Immature natural killer cell (primary cell): Measurements from ENCODE around the gene WFDC6. TPM values are rescaled to one million over a fixed set of nuclear protein-coding genes. Genes with fewer than 3 reads are reported as not detected.

ENCODE experiments used
- DNase-seq, 3 donors: peaks; one replicate each; pipeline ENCODE4 v3.0.0; 2022; ENCODE audit warnings: mixed read lengths in 1 of 3
- H3K27ac Mint-ChIP-seq, 6 donors: one replicate each; pipeline ENCODE4 v1.8.0; 2020; ENCODE audit warnings: mixed read lengths in 6 of 6, mild to moderate bottlenecking in 5 of 6, inconsistent platforms in 4 of 6, moderate library complexity in 3 of 6
- H3K27me3 Mint-ChIP-seq, 3 donors: one replicate each; pipeline ENCODE4 v1.8.0; 2020 to 2021; ENCODE audit warnings: low read depth in 3 of 3, mild to moderate bottlenecking in 3 of 3, mixed read lengths in 3 of 3, moderate library complexity in 3 of 3, inconsistent platforms in 1 of 3
- H3K36me3 Mint-ChIP-seq, 3 donors: one replicate each; pipeline ENCODE4 v1.8.0; 2020; ENCODE audit warnings: mixed read lengths in 3 of 3, inconsistent platforms in 2 of 3, mild to moderate bottlenecking in 2 of 3
- H3K4me1 Mint-ChIP-seq, 2 donors: one replicate each; pipeline ENCODE4 v1.8.0; 2020; ENCODE audit warnings: inconsistent platforms in 2 of 2, mild to moderate bottlenecking in 2 of 2, mixed read lengths in 2 of 2, moderate library complexity in 1 of 2
- H3K4me3 Mint-ChIP-seq, 5 donors: one replicate each; pipeline ENCODE4 v1.8.0; 2020; ENCODE audit warnings: mild to moderate bottlenecking in 5 of 5, mixed read lengths in 5 of 5, inconsistent platforms in 3 of 5, moderate library complexity in 3 of 5
- H3K9me3 Mint-ChIP-seq, 6 donors: one replicate each; pipeline ENCODE4 v1.8.0; 2020; ENCODE audit warnings: mild to moderate bottlenecking in 6 of 6, mixed read lengths in 6 of 6, inconsistent platforms in 4 of 6, moderate library complexity in 3 of 6
- polyA plus RNA-seq, 3 donors: library from polyadenylated mRNA; unstranded; fragments of 300-500 nt; fragmentation: Illumina TruSeq; gene quantifications; one replicate each; pipeline ENCODE4 v1.2.3, GENCODE V29; 2021

Gene WFDC6
- polyA plus RNA-seq, 3 donors from 2014 or later, result not detected

DNA sequence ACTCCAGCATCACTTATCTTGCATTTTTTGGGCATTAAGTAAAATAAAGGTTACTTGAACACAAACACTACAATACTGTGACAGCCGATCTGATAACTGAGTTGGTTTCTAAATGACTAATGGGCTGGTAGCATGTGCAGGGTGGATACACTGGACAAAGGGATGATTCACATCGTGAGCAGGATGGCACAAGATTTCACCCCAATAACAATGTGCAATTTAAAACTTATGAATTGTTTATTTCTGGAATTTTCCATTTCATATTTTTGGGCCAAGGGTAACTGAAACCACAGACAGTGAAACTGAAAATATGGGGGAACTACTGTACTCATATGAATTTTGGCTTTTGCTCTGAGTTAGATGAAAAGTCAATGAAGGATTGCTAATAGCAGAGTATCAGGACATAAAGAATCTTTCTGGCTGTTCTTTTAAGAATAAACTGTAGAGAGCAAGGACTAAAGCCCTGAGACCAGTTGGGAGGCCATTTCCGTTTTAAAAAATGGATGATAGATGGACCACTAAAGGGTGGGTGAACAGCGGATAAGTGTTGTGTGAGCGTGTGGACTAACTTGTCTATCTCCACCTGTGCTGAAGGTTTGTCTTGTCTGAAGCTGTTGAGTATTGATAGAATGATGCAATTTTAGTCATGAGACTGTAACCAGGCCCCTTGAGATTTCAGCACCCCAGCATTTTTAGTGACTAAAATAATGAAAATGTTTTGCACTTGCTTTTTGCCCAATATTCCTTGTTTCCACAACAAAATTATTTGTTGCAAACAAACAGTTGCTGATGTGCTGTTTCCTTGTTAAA, 32.1 kb downstream of the WFDC6 start:
- no peaks in the 10 kb centered on the region for H3K4me1 Mint-ChIP-seq

DNA sequence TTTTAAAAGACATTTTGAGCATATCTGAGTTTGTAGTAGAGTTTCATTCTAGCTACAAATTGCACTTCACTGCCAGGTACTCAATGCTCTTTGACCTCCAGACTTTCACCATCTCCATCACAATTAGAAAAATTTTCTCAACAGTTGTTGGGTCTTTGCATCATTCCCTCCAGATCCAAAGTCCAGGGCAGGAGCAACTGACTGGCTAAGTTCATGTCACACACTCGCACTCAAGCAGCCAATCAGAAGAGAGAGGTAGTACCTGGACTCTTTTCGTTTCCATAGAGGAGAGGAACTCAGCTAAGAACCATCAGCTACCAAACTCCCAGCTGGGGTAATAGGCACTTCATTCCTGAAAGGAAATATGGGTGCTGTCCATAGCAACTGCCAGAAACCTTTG, 32.9 kb downstream of the WFDC6 start:
- H3K4me1 Mint-ChIP-seq, result no peaks in the 10 kb centered on the region
- H3K36me3 Mint-ChIP-seq, result no peaks in the 10 kb centered on the region
- peaks cover 4 to 11% (median 6%) of the 10 kb centered on the region in 3 donors for H3K27me3 Mint-ChIP-seq
- no peak overlapping the region for H3K4me3 Mint-ChIP-seq
- H3K27ac Mint-ChIP-seq, result no peak overlapping the region
- H3K9me3 Mint-ChIP-seq, result no peaks in the 10 kb centered on the region
- no peak for DNase-seq

More for the DNA sequence above, 32.1 kb downstream of the WFDC6 start:
- Mint-ChIP-seq H3K27me3 (peaks cover 4 to 11% (median 6%) of the 10 kb centered on the region in 3 donors), H3K36me3 (no peaks in the 10 kb centered on the region), H3K27ac (no peak overlapping the region), H3K4me3 (no peak overlapping the region), H3K9me3 (no peaks in the 10 kb centered on the region)
- no peak for DNase-seq

DNA sequence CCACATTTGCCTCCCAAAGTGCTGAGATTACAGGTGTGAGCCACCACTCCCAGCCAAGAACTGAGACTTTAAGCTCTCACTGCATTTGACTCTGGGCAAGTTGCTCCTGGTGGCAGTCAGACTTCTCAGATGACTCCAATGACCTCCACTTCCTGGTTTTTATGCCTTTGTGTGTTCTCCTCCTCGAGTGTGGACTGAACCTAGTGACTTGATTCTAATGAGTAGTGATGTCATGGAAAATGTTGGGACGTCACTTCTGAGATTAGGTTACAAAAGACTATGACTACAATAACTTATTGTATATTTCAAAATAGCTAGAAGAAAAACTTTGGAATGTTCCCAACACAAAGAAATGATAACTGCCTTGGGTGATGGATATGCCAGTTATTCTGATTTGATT, 35.9 kb downstream of the WFDC6 start:
- H3K4me3 Mint-ChIP-seq, result no peak overlapping the region
- H3K36me3 Mint-ChIP-seq, result no peaks in the 10 kb centered on the region
- H3K27me3 Mint-ChIP-seq, result peaks cover 3 to 13% (median 4%) of the 10 kb centered on the region in 3 donors
- H3K4me1 Mint-ChIP-seq, result no peaks in the 10 kb centered on the region
- H3K9me3 Mint-ChIP-seq, result no peaks in the 10 kb centered on the region
- no peak overlapping the region for H3K27ac Mint-ChIP-seq
- DNase-seq, result no peak

DNA sequence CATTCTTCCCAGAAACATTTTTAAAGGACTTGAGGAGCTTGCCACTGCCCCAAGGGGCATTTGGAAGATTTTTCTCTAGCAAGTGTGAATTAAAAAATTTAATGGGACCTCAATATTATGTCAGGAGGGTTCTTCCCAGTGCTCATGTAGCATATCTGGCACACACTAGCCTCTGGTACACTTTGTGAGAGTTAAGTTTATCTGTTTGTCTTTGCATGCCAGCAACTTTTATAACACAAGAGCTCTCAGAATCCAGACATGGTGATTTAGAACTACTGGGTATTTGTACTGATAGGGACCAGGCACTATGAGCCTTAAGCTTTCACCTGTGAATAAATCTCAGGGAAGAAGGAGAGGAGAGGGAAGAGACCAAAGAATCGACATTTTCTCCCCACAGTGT, 36.7 kb downstream of the WFDC6 start:
- H3K27ac Mint-ChIP-seq, result no peak overlapping the region
- H3K27me3 Mint-ChIP-seq, result peaks cover 3 to 8% (median 4%) of the 10 kb centered on the region in 3 donors
- H3K9me3 Mint-ChIP-seq, result no peaks in the 10 kb centered on the region
- no peak overlapping the region for H3K4me3 Mint-ChIP-seq
- no peak for DNase-seq
- no peaks in the 10 kb centered on the region for H3K36me3 Mint-ChIP-seq
- H3K4me1 Mint-ChIP-seq, result no peaks in the 10 kb centered on the region

DNA sequence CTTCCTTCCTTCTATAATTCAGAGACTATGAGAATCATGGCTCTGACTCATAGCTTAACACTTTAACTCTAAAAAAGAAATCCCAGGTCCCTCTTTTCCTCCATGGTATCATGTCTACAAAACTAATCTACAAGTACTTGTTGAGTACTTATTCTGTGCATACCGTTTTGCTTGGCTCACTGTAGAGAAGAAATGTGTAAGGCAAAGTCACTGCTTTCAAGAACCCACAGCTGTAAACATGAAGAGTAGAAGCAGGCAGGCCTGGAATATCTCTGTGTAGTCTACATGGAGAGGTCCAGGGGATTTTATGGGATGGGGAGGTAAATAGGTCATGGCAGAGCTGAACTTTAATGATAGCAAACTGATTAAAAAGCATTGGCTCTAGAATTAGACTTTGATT, 37.7 kb downstream of the WFDC6 start:
- no peak for DNase-seq
- H3K9me3 Mint-ChIP-seq, result no peaks in the 10 kb centered on the region
- no peaks in the 10 kb centered on the region for H3K4me1 Mint-ChIP-seq
- peaks cover 3 to 9% (median 5%) of the 10 kb centered on the region in 3 donors for H3K27me3 Mint-ChIP-seq
- H3K36me3 Mint-ChIP-seq, result no peaks in the 10 kb centered on the region
- H3K4me3 Mint-ChIP-seq, result no peak overlapping the region
- no peak overlapping the region for H3K27ac Mint-ChIP-seq

DNA sequence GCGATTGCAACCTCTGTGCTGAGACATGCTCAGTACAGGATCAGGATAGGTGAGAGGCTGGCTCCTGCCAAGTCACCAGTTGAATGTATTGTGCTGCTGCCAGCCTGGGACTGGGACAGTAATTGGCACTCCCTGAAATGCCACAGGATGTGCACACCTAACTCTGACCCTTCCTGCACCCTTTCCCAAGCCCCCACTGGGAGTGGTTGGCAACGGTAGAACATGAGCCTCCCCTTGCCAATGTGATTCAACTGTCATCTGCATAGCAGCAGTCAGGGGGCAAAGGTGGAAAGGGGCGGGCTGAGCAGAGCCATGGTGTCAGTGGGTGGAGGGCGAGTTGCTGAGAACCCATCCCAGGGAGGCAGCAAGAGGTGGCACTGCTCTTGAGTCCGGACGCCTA, 39.3 kb downstream of the WFDC6 start:
- no peak for DNase-seq
- no peaks in the 10 kb centered on the region for H3K36me3 Mint-ChIP-seq
- no peak overlapping the region for H3K4me3 Mint-ChIP-seq
- H3K27ac Mint-ChIP-seq, result no peak overlapping the region
- H3K4me1 Mint-ChIP-seq, result no peaks in the 10 kb centered on the region
- H3K27me3 Mint-ChIP-seq, result peaks cover 3 to 9% (median 4%) of the 10 kb centered on the region in 3 donors
- H3K9me3 Mint-ChIP-seq, result no peaks in the 10 kb centered on the region

DNA sequence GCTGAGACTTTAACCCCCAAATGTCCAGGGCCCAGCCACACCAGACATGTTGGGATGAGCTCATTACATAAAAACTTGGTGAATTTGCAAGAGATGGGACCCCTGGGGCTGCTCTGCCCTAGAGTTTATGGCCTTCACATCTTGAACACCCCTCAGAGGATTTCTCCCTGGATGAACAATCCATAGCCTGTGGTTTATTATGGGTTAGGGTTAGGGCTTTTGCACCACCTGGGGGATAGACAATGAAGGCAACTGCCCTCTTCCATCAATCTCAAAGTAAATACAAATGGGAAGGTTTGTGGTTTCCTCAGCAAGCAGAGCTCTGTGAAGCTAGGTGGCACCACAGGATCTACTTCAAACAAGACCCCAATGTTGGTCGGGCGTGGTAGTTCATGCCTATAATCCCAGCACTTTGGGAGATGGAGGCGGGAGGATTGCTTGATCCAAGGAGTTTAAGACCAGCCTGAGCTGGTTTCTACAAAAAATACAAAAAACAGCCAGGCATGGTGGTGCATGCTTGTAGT, 41.2 kb downstream of the WFDC6 start:
- H3K36me3 Mint-ChIP-seq, result no peaks in the 10 kb centered on the region

DNA sequence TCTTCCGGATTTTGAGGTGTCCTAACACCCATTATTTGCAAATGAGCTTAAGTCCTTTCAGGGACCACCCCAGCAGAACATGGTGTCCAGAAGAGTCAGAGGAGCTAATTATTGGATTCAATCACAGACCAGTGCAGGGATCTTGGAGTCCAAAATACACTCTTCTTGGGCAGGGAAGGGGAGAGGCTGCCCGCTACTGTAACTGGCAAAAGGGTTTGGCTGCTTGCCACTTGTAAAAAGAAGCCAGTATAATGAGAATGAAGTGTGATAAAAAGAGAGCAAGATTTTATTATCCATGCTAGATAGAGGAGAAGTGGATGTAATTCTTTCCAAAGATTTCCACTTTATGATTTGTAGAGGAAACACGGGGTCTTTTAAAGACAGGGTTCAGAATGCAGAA, 43.1 kb downstream of the WFDC6 start:
- H3K27me3 Mint-ChIP-seq, result peaks cover 1 to 5% (median 4%) of the 10 kb centered on the region in 3 donors
- H3K4me3 Mint-ChIP-seq, result no peak overlapping the region
- H3K27ac Mint-ChIP-seq, result no peak overlapping the region
- no peak for DNase-seq
- H3K9me3 Mint-ChIP-seq, result no peaks in the 10 kb centered on the region
- H3K36me3 Mint-ChIP-seq, result no peaks in the 10 kb centered on the region
- no peaks in the 10 kb centered on the region for H3K4me1 Mint-ChIP-seq

More for the DNA sequence above, 41.2 kb downstream of the WFDC6 start:
- Mint-ChIP-seq H3K4me3 (no peak overlapping the region), H3K9me3 (no peaks in the 10 kb centered on the region), H3K27me3 (peaks cover 1 to 9% (median 4%) of the 10 kb centered on the region in 3 donors), H3K27ac (no peak overlapping the region), H3K4me1 (no peaks in the 10 kb centered on the region)
- no peak for DNase-seq

DNA sequence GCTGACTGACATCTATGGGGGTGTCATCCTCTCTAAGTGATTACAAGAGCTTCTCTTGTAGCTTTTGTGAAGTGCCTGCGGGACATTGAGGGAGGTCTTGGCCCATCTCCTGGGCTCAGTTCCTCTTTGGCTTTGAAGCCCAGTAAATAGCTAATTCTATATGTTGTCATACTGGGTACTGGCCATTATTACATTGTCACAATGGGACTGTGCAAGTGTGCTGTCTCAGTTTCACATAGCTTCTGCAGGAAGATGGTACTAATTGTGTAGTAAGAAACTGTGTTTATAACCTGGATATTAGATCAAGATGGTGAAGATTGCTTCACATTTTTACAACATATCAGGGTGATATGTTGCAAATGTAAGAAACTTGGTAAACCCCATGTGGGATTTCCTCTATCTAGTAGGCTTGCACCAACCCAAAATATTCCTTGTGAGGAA, 43.8 kb downstream of the WFDC6 start:
- no peak for DNase-seq
- Mint-ChIP-seq H3K4me3 (no peak overlapping the region), H3K9me3 (no peaks in the 10 kb centered on the region), H3K27me3 (peaks cover 1 to 5% (median 4%) of the 10 kb centered on the region in 3 donors), H3K27ac (no peak overlapping the region), H3K4me1 (no peaks in the 10 kb centered on the region), H3K36me3 (no peaks in the 10 kb centered on the region)

DNA sequence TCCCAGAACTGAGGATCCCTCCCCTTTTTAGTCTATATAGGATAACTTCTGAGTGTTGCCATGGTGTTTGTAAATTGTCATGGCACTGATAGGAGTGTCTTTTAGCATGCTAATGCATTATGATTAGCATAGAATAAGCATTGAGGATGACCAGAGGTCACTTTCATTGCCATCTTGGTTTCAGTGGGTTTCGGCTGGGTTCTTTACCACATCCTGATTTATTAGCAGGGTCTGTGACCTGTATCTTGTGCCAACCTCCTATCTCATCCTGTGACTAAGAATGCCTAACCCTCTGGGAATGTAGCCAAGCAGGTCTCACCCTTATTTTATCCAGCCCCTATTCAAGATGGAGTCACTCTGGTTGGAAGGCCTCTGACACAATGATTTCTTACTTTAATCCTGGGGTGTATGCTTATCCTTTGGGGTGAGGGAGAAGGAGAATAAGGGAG, 50.2 kb downstream of the WFDC6 start:
- Mint-ChIP-seq H3K9me3 (no peaks in the 10 kb centered on the region), H3K27me3 (peaks cover 0 to 8% (median 2%) of the 10 kb centered on the region in 3 donors), H3K27ac (no peak overlapping the region), H3K4me3 (no peak overlapping the region), H3K36me3 (no peaks in the 10 kb centered on the region), H3K4me1 (no peaks in the 10 kb centered on the region)
- DNase-seq, result no peak

DNA sequence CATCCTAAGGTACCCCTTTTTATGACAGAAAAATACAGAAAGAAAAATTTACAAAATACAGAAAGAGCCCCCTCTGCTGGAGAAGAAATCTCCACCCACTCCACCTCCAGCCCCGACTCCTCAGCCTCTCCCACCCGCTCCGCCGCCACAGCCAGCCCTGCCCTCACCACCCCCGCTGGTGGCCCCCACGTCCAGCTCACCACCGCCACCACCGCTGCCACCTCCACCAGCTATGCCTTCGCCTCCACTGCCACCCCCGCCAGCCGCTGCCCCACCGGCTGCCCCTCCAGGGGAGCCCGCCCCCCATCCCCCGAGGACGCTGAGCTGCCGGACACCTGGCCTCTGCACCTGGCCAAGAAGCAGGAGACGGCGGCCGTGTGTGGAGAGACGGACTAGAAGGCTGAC, 52.0 kb downstream of the WFDC6 start:
- no peak for DNase-seq
- H3K9me3 Mint-ChIP-seq, result no peaks in the 10 kb centered on the region
- no peak overlapping the region for H3K4me3 Mint-ChIP-seq
- no peaks in the 10 kb centered on the region for H3K36me3 Mint-ChIP-seq
- H3K27me3 Mint-ChIP-seq, result peaks cover 0 to 10% (median 5%) of the 10 kb centered on the region in 3 donors
- no peaks in the 10 kb centered on the region for H3K4me1 Mint-ChIP-seq
- no peak overlapping the region for H3K27ac Mint-ChIP-seq

DNA sequence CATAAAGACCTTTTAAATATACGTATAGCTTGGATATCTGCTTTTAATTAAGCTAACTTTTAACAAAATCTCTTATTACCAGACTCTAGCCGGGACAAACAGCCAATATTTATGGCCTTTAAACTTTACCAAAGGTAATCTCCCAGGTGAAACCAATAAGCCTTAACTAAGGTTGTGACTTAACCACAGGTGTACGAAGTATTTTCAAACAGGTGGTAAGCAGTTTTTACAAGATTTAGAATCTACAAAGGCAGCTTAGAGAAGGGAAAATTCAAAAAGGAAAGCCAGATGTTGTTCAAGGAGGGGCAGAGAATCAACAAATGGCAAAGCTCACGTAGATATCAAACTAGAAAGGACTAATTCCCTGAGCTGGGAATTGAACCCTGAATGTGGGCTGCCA, 53.9 kb downstream of the WFDC6 start:
- no peak overlapping the region for H3K27ac Mint-ChIP-seq
- no peaks in the 10 kb centered on the region for H3K36me3 Mint-ChIP-seq
- no peaks in the 10 kb centered on the region for H3K4me1 Mint-ChIP-seq
- no peak for DNase-seq
- no peaks in the 10 kb centered on the region for H3K9me3 Mint-ChIP-seq
- H3K4me3 Mint-ChIP-seq, result no peak overlapping the region
- H3K27me3 Mint-ChIP-seq, result peaks cover 0 to 12% (median 5%) of the 10 kb centered on the region in 3 donors

DNA sequence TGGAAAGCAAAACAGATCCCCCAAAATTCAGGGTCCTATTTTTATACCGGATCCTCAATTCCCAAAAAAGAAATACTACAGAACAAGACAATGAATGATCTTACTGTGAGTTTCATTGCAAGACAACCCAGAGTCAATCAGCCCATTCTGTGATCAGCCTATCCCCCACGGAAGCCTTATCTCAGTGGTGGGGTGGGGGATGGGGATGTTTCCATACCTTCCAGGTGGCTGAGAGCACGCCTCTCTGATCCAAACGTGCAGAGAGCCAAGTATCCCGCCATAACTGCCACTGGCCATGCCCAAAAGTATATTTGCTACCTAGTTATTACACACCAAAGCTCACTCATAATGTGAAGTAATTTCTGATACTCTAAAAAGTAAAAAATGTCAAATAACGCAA, 54.6 kb downstream of the WFDC6 start:
- H3K36me3 Mint-ChIP-seq, result no peaks in the 10 kb centered on the region
- H3K9me3 Mint-ChIP-seq, result no peaks in the 10 kb centered on the region
- H3K4me1 Mint-ChIP-seq, result no peaks in the 10 kb centered on the region
- no peak overlapping the region for H3K27ac Mint-ChIP-seq
- DNase-seq, result no peak
- no peak overlapping the region for H3K4me3 Mint-ChIP-seq
- H3K27me3 Mint-ChIP-seq, result peaks cover 0 to 10% (median 5%) of the 10 kb centered on the region in 3 donors
